HepG2 (cell line): ENCODE measurements around the gene TSEN54. TPM values are rescaled to one million over a fixed set of nuclear protein-coding genes. Genes with fewer than 3 reads are reported as not detected.

Source experiments
- ATAC-seq: fragments of 200-7000 bp; cut with Tn5 transposase; 3 replicates; pipeline ENCODE4 v1.9.1; 2020; ENCODE audit warnings: mild to moderate bottlenecking, moderate library complexity
- BruUV-seq: library from RNA; stranded (reverse); fragments of 400-500 nt; replicated peaks from 2 replicates; lab custom pipeline; 2021; lab: Mats Ljungman, UMichigan
- CTCF ChIA-PET: fragments of 300-600 bp; formaldehyde crosslinking; extraction: SDS; loops from one replicate; lab custom pipeline; 2021; ENCODE audit warnings: low total read pairs, inconsistent platforms, low intra/inter-chr PET ratio; lab: Yijun Ruan, JAX
- POLR2A ChIA-PET: fragments of 350-600 bp; sonication (Branson Sonifier 250); formaldehyde crosslinking; loops from one replicate; lab custom pipeline; 2020; ENCODE audit warnings: antibody characterized with exemption, inconsistent platforms; lab: Yijun Ruan, JAX
- DNase-seq: peaks from one replicate; pipeline ENCODE4 v3.0.0-alpha.2; 2015; ENCODE audit warnings: low spot score
- FAIRE-seq: peaks from 3 replicates; lab custom pipeline; 2011; peaks lifted over from hg19 to GRCh38; lab: Jason Lieb, UNC
- H2AFZ ChIP-seq: one replicate; pipeline ENCODE4 v1.6.1; 2011; ENCODE audit warnings: low read length, inconsistent platforms
- H3K27ac ChIP-seq: fragments of 300-600 bp; 3 replicates; pipeline ENCODE4 v1.8.0; 2011; ENCODE audit warnings: mixed run types, mild to moderate bottlenecking, mixed read lengths, low read length, inconsistent platforms; ENCODE audit not compliant: insufficient read depth; ENCODE audit errors: extremely low read length
- H3K27me3 ChIP-seq, 2 experiments: fragments of 200-600 bp in 1 of 2; 2 replicates in 1 of 2; 3 replicates in 1 of 2; pipeline versions ENCODE4 v1.6.0 to v1.8.0; 2011; ENCODE audit warnings: low read length in 2 of 2, mild to moderate bottlenecking in 2 of 2, moderate library complexity in 2 of 2, inconsistent platforms in 1 of 2; ENCODE audit not compliant: insufficient read depth in 2 of 2, control insufficient read depth in 1 of 2
- H3K36me3 ChIP-seq, 2 experiments: fragments of 200-600 bp in 1 of 2; replicated peaks in 1 of 2; 2 replicates in 1 of 2; 3 replicates in 1 of 2; pipeline versions ENCODE4 v1.5.1 to v1.8.0; 2011; ENCODE audit warnings: low read length in 2 of 2, inconsistent platforms in 1 of 2; ENCODE audit not compliant: insufficient read depth in 2 of 2, control insufficient read depth in 1 of 2
- H3K4me1 ChIP-seq: 2 replicates; pipeline ENCODE4 v1.5.1; 2012; ENCODE audit warnings: low read length, inconsistent platforms; ENCODE audit not compliant: insufficient read depth
- H3K4me2 ChIP-seq: 2 replicates; pipeline ENCODE4 v1.6.0; 2011; ENCODE audit warnings: low read depth, low read length, inconsistent platforms
- H3K4me3 ChIP-seq, 3 experiments: fragments of 200-600 bp in 1 of 3; sonication (generic), shearing (Covaris generic) in 1 of 3; replicated peaks in 1 of 3; 2 replicates each; pipeline ENCODE4 v1.5.1; 2011 to 2016; ENCODE audit warnings: low read length in 3 of 3, inconsistent platforms in 2 of 3, low read depth in 2 of 3, mild to moderate bottlenecking in 2 of 3, control low read depth in 1 of 3, mixed read lengths in 1 of 3; ENCODE audit not compliant: insufficient read depth in 1 of 3
- H3K79me2 ChIP-seq: one replicate; pipeline ENCODE4 v1.6.1; 2011; ENCODE audit warnings: low read length, inconsistent platforms; ENCODE audit not compliant: insufficient read depth
- H3K9ac ChIP-seq: 2 replicates; pipeline ENCODE4 v1.6.0; 2011; ENCODE audit warnings: mild to moderate bottlenecking, low read depth, low read length, inconsistent platforms; ENCODE audit not compliant: insufficient read depth
- H3K9me3 ChIP-seq: 2 replicates; pipeline ENCODE4 v1.5.1; 2012; ENCODE audit warnings: mild to moderate bottlenecking, low read length
- H4K20me1 ChIP-seq: 2 replicates; pipeline ENCODE4 v1.6.0; 2011; ENCODE audit warnings: inconsistent platforms, mild to moderate bottlenecking, low read length, moderate library complexity; ENCODE audit not compliant: insufficient read depth
- GABPA ChIP-seq, 2 experiments: IDR thresholded peaks; 2 replicates each; pipeline ENCODE4 v1.6.1; 2011 to 2016; ENCODE audit warnings: low read depth in 2 of 2, low read length in 1 of 2, missing biosample characterization in 1 of 2, missing genetic modification characterization in 1 of 2
- RFX5 ChIP-seq: IDR thresholded peaks from 2 replicates; pipeline ENCODE4 v1.6.1; 2011; ENCODE audit warnings: low read depth, low read length, improper control_type of control experiment
- ZEB1 ChIP-seq: IDR thresholded peaks from 2 replicates; pipeline ENCODE4 v1.6.1; 2012; ENCODE audit warnings: mild to moderate bottlenecking, low read depth, inconsistent platforms; ENCODE audit not compliant: insufficient replicate concordance
- ZNF205 ChIP-seq: IDR thresholded peaks from 2 replicates; pipeline ENCODE4 v1.6.1; 2018; ENCODE audit warnings: missing biosample characterization, missing genetic modification reagents
- ZNF230 ChIP-seq: sonication (generic); formaldehyde crosslinking; IDR thresholded peaks from 2 replicates; pipeline ENCODE4 v1.4.0; 2020; ENCODE audit warnings: mild to moderate bottlenecking, missing genetic modification reagents
- ZNF563 ChIP-seq: sonication (generic); formaldehyde crosslinking; IDR thresholded peaks from 2 replicates; pipeline ENCODE4 v1.8.0; 2022; ENCODE audit warnings: mild to moderate bottlenecking, moderate library complexity, missing genetic modification reagents
- ZNF792 ChIP-seq: IDR thresholded peaks from 2 replicates; pipeline ENCODE4 v1.6.1; 2016
- WGBS: methylation state at CpG from one replicate; pipeline ENCODE4 v1.1.6; 2017; ENCODE audit warnings: low lambda C conversion rate; 5-methylcytosine and 5-hydroxymethylcytosine counted together
- in situ Hi-C: cut with HindIII; loops from 2 replicates; pipeline ENCODE4 v1.10.0; 2017; ENCODE audit warnings: low pct_unique_long_range_greater_than_20kb; ENCODE audit not compliant: extremely low pct_ligation_motif_present
- intact Hi-C: fragments of 100-400 bp; cut with micrococcal nuclease; formaldehyde crosslinking; loops from one replicate; pipeline ENCODE4 v1.10.0; 2022; ENCODE audit not compliant: unreplicated experiment
- polyA plus RNA-seq, 8 experiments: library from polyadenylated mRNA; depleted of rRNA in 3 of 8; stranded (reverse) in 7 of 8; unstranded in 1 of 8; fragments of >200 nt; fragmentation: Illumina TruSeq in 4 of 8; extraction: Trizol in 4 of 8; gene quantifications; 2 replicates each; pipeline versions ENCODE4 v1.2.1 to v1.2.3, GENCODE V29; 2011 to 2016; ENCODE audit warnings: low read depth in 4 of 8, missing spikeins in 1 of 8, mixed read lengths in 1 of 8; ENCODE audit not compliant: insufficient read depth in 1 of 8
- total RNA-seq, 5 experiments: library from RNA; depleted of rRNA; stranded (reverse); fragments of >200 nt; fragmentation: Illumina TruSeq; extraction: Trizol; gene quantifications; 2 replicates each; pipeline ENCODE4 v1.2.3, GENCODE V29; 2016; ENCODE audit warnings: low read depth in 1 of 5

The TSEN54 gene
- total and polyA plus RNA-seq, 2 of the 13 experiments (the other 11 are each of a cell fraction or from before 2014, with no cell fraction given) = 62.9 to 63.3 TPM

- no peak overlapping the region for H3K4me2 ChIP-seq
- peaks cover 4% of the 10 kb centered on the region for H3K4me1 ChIP-seq
- intact Hi-C loops = no loop called here
- DNase-seq = no peak
- H3K36me3 ChIP-seq = peaks cover 7 to 18% of the 10 kb centered on the region in 2 experiments; a peak in 3 of 5 replicates
- WGBS = 94% methylated on average over 16 of the region's 16 CpGs
- no peaks in the 10 kb centered on the region for H3K79me2 ChIP-seq
- peaks cover 14% of the 10 kb centered on the region; the same call in 1 of the 2 replicates for H4K20me1 ChIP-seq
- no peak overlapping the region for H2AFZ ChIP-seq
- no peak overlapping the region for H3K9ac ChIP-seq
- no peak for FAIRE-seq
- no TSS peak for BruUV-seq
- POLR2A ChIA-PET = interaction anchor here (0.9 kb wide), 1 partner anchor 22 kb away, joined by 3 read pairs; no protein-coding TSS in a partner anchor
- no peaks in the 10 kb centered on the region for H3K27me3 ChIP-seq
- no peaks in the 10 kb centered on the region for H3K9me3 ChIP-seq
- no peak for ATAC-seq
- no peak overlapping the region for H3K27ac ChIP-seq
- no peak for TF ChIP-seq GABPA (IDR thresholded peaks at IDR 0.05; ENCODE audit: low read depth, low read length)
- TF ChIP-seq GABPA (CRISPR knock-in tag; IDR thresholded peaks at IDR 0.05; ENCODE audit: low read depth) = no peak
- no peak for TF ChIP-seq ZNF205 (CRISPR knock-in tag)
- no peak for TF ChIP-seq ZNF792
- no peak for TF ChIP-seq ZNF230 (CRISPR knock-in tag)
- TF ChIP-seq RFX5 = no peak
- TF ChIP-seq ZNF563 (CRISPR knock-in tag) = no peak
- CTCF ChIA-PET = no interaction called here
- H3K4me3 ChIP-seq = no peak overlapping the region
- in situ Hi-C loops = no loop called here
These were observed 34.0 kb upstream of the TSEN54 start for GRCh38 chr17:75482098-75482942.

- FAIRE-seq = no peak
- Histone ChIP-seq H3K9me3 (no peaks in the 10 kb centered on the region), H3K27me3 (no peaks in the 10 kb centered on the region), H3K27ac (no peak overlapping the region), H3K4me1 (no peaks in the 10 kb centered on the region), H2AFZ (no peak overlapping the region), H3K4me2 (no peak overlapping the region)
- 98% methylated on average over 11 of the region's 12 CpGs for WGBS
- in situ Hi-C loops = loop anchor here (5.0 kb wide), 1 partner anchor 53 kb away; no protein-coding TSS in a partner anchor
- no TSS peak for BruUV-seq
- ATAC-seq = no peak
- POLR2A ChIA-PET = no interaction called here
- TF ChIP-seq ZNF230 (CRISPR knock-in tag) (no peak), ZEB1 (no peak)
- TF ChIP-seq, all 625 proteins: peak for 0
- DNase-seq = no peak
- Histone ChIP-seq H4K20me1 (peaks cover 11% of the 10 kb centered on the region; the same call in 1 of the 2 replicates), H3K4me3 (no peak overlapping the region), H3K79me2 (no peaks in the 10 kb centered on the region), H3K9ac (no peak overlapping the region), H3K36me3 (peaks cover 17% of the 10 kb centered on the region in 2 experiments)
- CTCF ChIA-PET = interaction anchor here (0.8 kb wide), 1 partner anchor 59 kb away, joined by 4 read pairs; no protein-coding TSS in a partner anchor
- intact Hi-C loops = loop anchor here (5.0 kb wide), 1 partner anchor 58 kb away; no protein-coding TSS in a partner anchor
These were observed 30.6 kb upstream of the TSEN54 start for GRCh38 chr17:75485688-75486087.
